Endodermal cell (in vitro differentiated cells): Measurements from ENCODE around the gene SPDYE6. TPM values are rescaled to one million over a fixed set of nuclear protein-coding genes. Genes with fewer than 3 reads are reported as not detected.
"Not testable (repeated sequence)": the region's sequence is repeated elsewhere in the genome, so short reads cannot be mapped to it uniquely, and the experiment has no call there.

ENCODE experiments used
- DNase-seq: peaks from one replicate; pipeline ENCODE4 v3.0.0-alpha.2; 2017
- H3K27ac ChIP-seq: 2 replicates; pipeline ENCODE4 v1.5.1; 2013; ENCODE audit warnings: mild to moderate bottlenecking, low read depth, low read length, moderate library complexity
- H3K27me3 ChIP-seq: 2 replicates; pipeline ENCODE4 v1.6.1; 2013; ENCODE audit warnings: mild to moderate bottlenecking, low read length, moderate library complexity; ENCODE audit not compliant: insufficient read depth, control insufficient read depth, poor library complexity, severe bottlenecking
- H3K36me3 ChIP-seq: 2 replicates; pipeline ENCODE4 v1.7.0; 2013; ENCODE audit warnings: mild to moderate bottlenecking, low read length, moderate library complexity; ENCODE audit not compliant: control insufficient read depth, insufficient read depth
- H3K4me1 ChIP-seq: one replicate; pipeline ENCODE4 v1.7.0; 2013; ENCODE audit warnings: low read length; ENCODE audit not compliant: control insufficient read depth, insufficient read depth
- H3K4me3 ChIP-seq: 2 replicates; pipeline ENCODE4 v1.5.1; 2013; ENCODE audit warnings: mild to moderate bottlenecking, low read length, moderate library complexity
- H3K9ac ChIP-seq: 2 replicates; pipeline ENCODE4 v1.6.1; 2013; ENCODE audit warnings: mild to moderate bottlenecking, low read length, moderate library complexity; ENCODE audit not compliant: poor library complexity, severe bottlenecking; ENCODE audit errors: extremely low read depth
- H3K9me3 ChIP-seq: 2 replicates; pipeline ENCODE4 v1.6.1; 2013; ENCODE audit warnings: mild to moderate bottlenecking, low read length, moderate library complexity; ENCODE audit not compliant: control insufficient read depth
- H3K27ac Mint-ChIP-seq: 2 replicates; pipeline ENCODE4 v1.8.0; 2020; ENCODE audit warnings: mixed read lengths
- H3K27me3 Mint-ChIP-seq: 2 replicates; pipeline ENCODE4 v1.8.0; 2021; ENCODE audit warnings: mild to moderate bottlenecking, mixed read lengths; ENCODE audit not compliant: insufficient read depth
- H3K36me3 Mint-ChIP-seq: 2 replicates; pipeline ENCODE4 v1.8.0; 2020; ENCODE audit warnings: low read depth, mixed read lengths
- H3K4me1 Mint-ChIP-seq: 2 replicates; pipeline ENCODE4 v1.8.0; 2020; ENCODE audit warnings: mixed read lengths
- H3K4me3 Mint-ChIP-seq: 2 replicates; pipeline ENCODE4 v1.8.0; 2020; ENCODE audit warnings: mild to moderate bottlenecking, moderate library complexity, mixed read lengths
- H3K9me3 Mint-ChIP-seq: 2 replicates; pipeline ENCODE4 v1.8.0; 2020; ENCODE audit warnings: mild to moderate bottlenecking, mixed read lengths
- CTCF ChIP-seq: fragments of 200-600 bp; sonication (generic); conservative IDR thresholded peaks from 2 replicates; pipeline ENCODE4 v1.5.0; 2021; ENCODE audit warnings: antibody characterized with exemption, mild to moderate bottlenecking
- WGBS, 2 experiments: methylation state at CpG; one replicate each; pipeline versions ENCODE4 v1.1.5 to v1.1.7; 2013; ENCODE audit warnings: missing lambda C conversion rate in 2 of 2, mixed read lengths in 1 of 2; ENCODE audit not compliant: insufficient coverage in 1 of 2, insufficient read length in 1 of 2; 5-methylcytosine and 5-hydroxymethylcytosine counted together
- total RNA-seq, 2 donors: library from RNA; stranded (reverse); fragmentation: NEBNext Ultra II Directional in 1 of 2; extraction: Animal tissue kit (Norgen Biotek cat#: 25700) in 1 of 2; gene quantifications; 2 replicates in 1 of 2; 3 replicates in 1 of 2; pipeline ENCODE4 v1.2.1, GENCODE V29; 2021

Gene SPDYE6
- total RNA-seq, 2 donors from 2014 or later = not detected

GRCh38 chr7:102326157-102326889 lies 29.9 kb downstream of the SPDYE6 start:
- Mint-ChIP-seq H3K4me1 (no peaks in the 10 kb centered on the region), H3K4me3 (no peak overlapping the region), H3K27ac (no peak overlapping the region), H3K36me3 (no peaks in the 10 kb centered on the region), H3K27me3 (no peaks in the 10 kb centered on the region), H3K9me3 (no peaks in the 10 kb centered on the region)
- no peaks in the 10 kb centered on the region for H3K36me3 ChIP-seq
- H3K9me3 ChIP-seq = no peaks in the 10 kb centered on the region
- no peak overlapping the region for H3K4me3 ChIP-seq
- H3K9ac ChIP-seq = no peak overlapping the region
- no peaks in the 10 kb centered on the region for H3K4me1 ChIP-seq
- 92 to 93% methylated on average over 9 to 11 of the region's 11 CpGs for WGBS, 2 experiments
- no peak for TF ChIP-seq CTCF
- H3K27ac ChIP-seq = no peak overlapping the region
- DNase-seq = no peak
- no peaks in the 10 kb centered on the region for H3K27me3 ChIP-seq

DNA sequence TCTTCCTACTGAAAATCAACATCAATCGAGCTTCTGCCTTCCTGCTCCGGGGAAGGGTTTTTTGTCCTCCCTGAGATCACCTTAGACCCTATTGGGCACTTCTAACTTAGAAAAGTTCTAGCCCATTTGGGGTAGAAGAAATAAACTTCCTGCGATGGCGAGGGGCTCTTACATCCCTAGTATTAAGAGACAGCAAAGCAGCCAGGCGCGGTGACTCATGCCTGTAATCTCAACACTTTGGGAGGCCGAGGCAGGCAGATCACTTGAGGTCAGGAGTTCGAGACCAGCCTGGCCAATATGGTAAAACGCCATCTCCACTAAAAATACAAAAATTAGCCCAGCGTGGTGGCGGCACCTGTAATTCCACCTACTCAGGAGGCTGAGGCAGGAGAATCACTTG lies 31.1 kb downstream of the SPDYE6 start:
- H3K27ac ChIP-seq, H3K27me3 Mint-ChIP-seq, H3K9ac ChIP-seq, H3K4me1 ChIP-seq, H3K36me3 Mint-ChIP-seq, H3K4me3 ChIP-seq, H3K4me1 Mint-ChIP-seq, H3K9me3 Mint-ChIP-seq, H3K27ac Mint-ChIP-seq, H3K4me3 Mint-ChIP-seq, H3K9me3 ChIP-seq, H3K36me3 ChIP-seq, H3K27me3 ChIP-seq, DNase-seq: not testable (repeated sequence)
- 93 to 96% methylated on average over 9 to 11 of the region's 11 CpGs for WGBS, 2 experiments

GRCh38 chr7:102323914-102324195 lies 32.4 kb downstream of the SPDYE6 start:
- H3K4me1 ChIP-seq = no peaks in the 10 kb centered on the region
- Mint-ChIP-seq H3K27ac (no peak overlapping the region), H3K4me3 (no peak overlapping the region), H3K27me3 (no peaks in the 10 kb centered on the region), H3K36me3 (no peaks in the 10 kb centered on the region), H3K4me1 (no peaks in the 10 kb centered on the region), H3K9me3 (no peaks in the 10 kb centered on the region)
- no peaks in the 10 kb centered on the region for H3K36me3 ChIP-seq
- no peak overlapping the region for H3K9ac ChIP-seq
- TF ChIP-seq CTCF = no peak
- no peaks in the 10 kb centered on the region for H3K9me3 ChIP-seq
- whole genome bisulfite sequencing, 2 experiments = 83 to 88% methylated on average over 1 to 5 of the region's 5 CpGs
- H3K27ac ChIP-seq = no peak overlapping the region
- H3K4me3 ChIP-seq = no peak overlapping the region
- no peaks in the 10 kb centered on the region for H3K27me3 ChIP-seq
- DNase-seq = no peak

- H3K9ac ChIP-seq = no peak overlapping the region
- H3K27me3 Mint-ChIP-seq = no peaks in the 10 kb centered on the region
- no peak overlapping the region for H3K4me3 Mint-ChIP-seq
- H3K36me3 Mint-ChIP-seq = no peaks in the 10 kb centered on the region
- H3K4me1 ChIP-seq = no peaks in the 10 kb centered on the region
- no peak for TF ChIP-seq CTCF
- H3K4me3 ChIP-seq = no peak overlapping the region
- no peaks in the 10 kb centered on the region for H3K27me3 ChIP-seq
- WGBS, 2 experiments = 80 to 82% methylated on average over 3 to 7 of the region's 8 CpGs
- no peak overlapping the region for H3K27ac ChIP-seq
- H3K27ac Mint-ChIP-seq = no peak overlapping the region
- no peaks in the 10 kb centered on the region for H3K9me3 ChIP-seq
- H3K9me3 Mint-ChIP-seq = no peaks in the 10 kb centered on the region
- DNase-seq = peak; percentile 46
- peaks cover 4% of the 10 kb centered on the region for H3K4me1 Mint-ChIP-seq
- no peaks in the 10 kb centered on the region for H3K36me3 ChIP-seq
Observed at GRCh38 chr7:102322202-102322715, 34.0 kb downstream of the SPDYE6 start.
